GM18505 (cell line): ENCODE measurements around the gene LNPEP.
"Not testable (repeated sequence)": the region's sequence is repeated elsewhere in the genome, so short reads cannot be mapped to it uniquely, and the experiment has no call there.

Experiments used
- ATAC-seq: cut with Tn5 transposase; IDR thresholded peaks from one replicate; pipeline ENCODE4 v1.9.1; 2021; ENCODE audit not compliant: unreplicated experiment
- POLR2A ChIP-seq: IDR thresholded peaks from 4 replicates; pipeline ENCODE4 v1.6.1; 2011; ENCODE audit warnings: borderline replicate concordance; ENCODE audit not compliant: insufficient read depth, insufficient read length; ENCODE audit errors: extremely low read depth

The LNPEP gene

GRCh38 chr5:96919754-96920197 is 16.1 kb upstream of the LNPEP start:
- peak; percentile 50 for ATAC-seq
- no peak for TF ChIP-seq POLR2A

- ATAC-seq: no peak
- no peak for TF ChIP-seq POLR2A
Measured at GRCh38 chr5:96920744-96921355, 15.0 kb upstream of the LNPEP start.

- ATAC-seq: no peak
- no peak for TF ChIP-seq POLR2A
Measured at GRCh38 chr5:96922499-96923244, 13.2 kb upstream of the LNPEP start.

- TF ChIP-seq POLR2A: no peak
- ATAC-seq: no peak
Measured at GRCh38 chr5:96924016-96924443, 11.8 kb upstream of the LNPEP start.

- TF ChIP-seq POLR2A: no peak
- ATAC-seq: no peak
Measured at GRCh38 chr5:96926276-96926675, 9.6 kb upstream of the LNPEP start.

GRCh38 chr5:96927008-96927407 is 8.9 kb upstream of the LNPEP start:
- TF ChIP-seq POLR2A: no peak
- no peak for ATAC-seq

- TF ChIP-seq POLR2A: no peak
- ATAC-seq: no peak
Measured at GRCh38 chr5:96928931-96929708, 6.8 kb upstream of the LNPEP start.

GRCh38 chr5:96930058-96930457 is 5.8 kb upstream of the LNPEP start:
- no peak for TF ChIP-seq POLR2A
- no peak for ATAC-seq

GRCh38 chr5:96930589-96930988 is 5.3 kb upstream of the LNPEP start:
- TF ChIP-seq POLR2A: no peak
- no peak for ATAC-seq

GRCh38 chr5:96931037-96931436 is 4.8 kb upstream of the LNPEP start:
- not testable (repeated sequence) for ATAC-seq

- peak; percentile 44 for TF ChIP-seq POLR2A
- ATAC-seq: no peak
Measured at GRCh38 chr5:96931605-96932004, 4.3 kb upstream of the LNPEP start.

- TF ChIP-seq POLR2A: no peak
- no peak for ATAC-seq
Measured at GRCh38 chr5:96932026-96932425, 3.9 kb upstream of the LNPEP start.

- peak; percentile 16 for TF ChIP-seq POLR2A
- no peak for ATAC-seq
Measured at GRCh38 chr5:96933764-96934707, 1.8 kb upstream of the LNPEP start.
